Colonic mucosa (tissue), 4 donors: ENCODE results near the gene CCDC192. TPM values are rescaled to one million over a fixed set of nuclear protein-coding genes. Genes with fewer than 3 reads are reported as not detected.

Experiments
- DNase-seq: peaks from one replicate; pipeline ENCODE4 v3.0.0-alpha.2; 2020
- H3K27ac ChIP-seq: fragments of 200-600 bp; one replicate; pipeline ENCODE4 v1.8.0; 2021
- H3K27me3 ChIP-seq: fragments of 200-600 bp; one replicate; pipeline ENCODE4 v1.8.0; 2021
- H3K36me3 ChIP-seq: fragments of 200-600 bp; one replicate; pipeline ENCODE4 v1.8.0; 2021
- H3K4me1 ChIP-seq: fragments of 200-600 bp; one replicate; pipeline ENCODE4 v1.8.0; 2021; ENCODE audit warnings: mild to moderate bottlenecking
- H3K4me3 ChIP-seq: fragments of 200-600 bp; one replicate; pipeline ENCODE4 v1.8.0; 2021
- H3K9ac ChIP-seq, 2 donors: one replicate each; pipeline ENCODE4 v1.7.0; 2013; ENCODE audit warnings: control low read depth in 2 of 2, low read depth in 2 of 2, low read length in 2 of 2
- H3K9me3 ChIP-seq: fragments of 200-600 bp; one replicate; pipeline ENCODE4 v1.8.0; 2021
- intact Hi-C: fragments of 100-400 bp; cut with DNase I; formaldehyde crosslinking; loops from one replicate; pipeline ENCODE4 v1.14.1; 2022
- total RNA-seq, 2 donors: library from RNA; stranded (reverse); fragmentation: NEBNext Ultra II Directional in 1 of 2; extraction: Animal tissue kit (Norgen Biotek cat#: 25700) in 1 of 2; gene quantifications; one replicate each; pipeline ENCODE4 v1.2.1, GENCODE V29; 2021
- TF ChIP-seq, protein P1 (sequence below): fragments of 200-600 bp; IDR thresholded peaks from one replicate; pipeline ENCODE4 v1.8.0; 2022; ENCODE audit warnings: antibody characterized with exemption, mild to moderate bottlenecking
- donor health status: healthy.
- donor health status: DM: no; HTN: no; CAD: no.
- donor health status: DM: no; HTN: no; CAD: no.

CCDC192 gene
- total RNA-seq, 2 donors from 2014 or later = not detected

GRCh38 chr5:127694518-127695171 is 8.5 kb upstream of the CCDC192 start:
- Histone ChIP-seq H3K9ac (no peak overlapping the region), H3K4me3 (no peak overlapping the region), H3K9me3 (no peaks in the 10 kb centered on the region), H3K4me1 (no peaks in the 10 kb centered on the region), H3K36me3 (no peaks in the 10 kb centered on the region), H3K27ac (no peak overlapping the region), H3K27me3 (no peaks in the 10 kb centered on the region)
- DNase-seq = no peak
- intact Hi-C loops = no loop called here
- TF ChIP-seq, protein P1, sequence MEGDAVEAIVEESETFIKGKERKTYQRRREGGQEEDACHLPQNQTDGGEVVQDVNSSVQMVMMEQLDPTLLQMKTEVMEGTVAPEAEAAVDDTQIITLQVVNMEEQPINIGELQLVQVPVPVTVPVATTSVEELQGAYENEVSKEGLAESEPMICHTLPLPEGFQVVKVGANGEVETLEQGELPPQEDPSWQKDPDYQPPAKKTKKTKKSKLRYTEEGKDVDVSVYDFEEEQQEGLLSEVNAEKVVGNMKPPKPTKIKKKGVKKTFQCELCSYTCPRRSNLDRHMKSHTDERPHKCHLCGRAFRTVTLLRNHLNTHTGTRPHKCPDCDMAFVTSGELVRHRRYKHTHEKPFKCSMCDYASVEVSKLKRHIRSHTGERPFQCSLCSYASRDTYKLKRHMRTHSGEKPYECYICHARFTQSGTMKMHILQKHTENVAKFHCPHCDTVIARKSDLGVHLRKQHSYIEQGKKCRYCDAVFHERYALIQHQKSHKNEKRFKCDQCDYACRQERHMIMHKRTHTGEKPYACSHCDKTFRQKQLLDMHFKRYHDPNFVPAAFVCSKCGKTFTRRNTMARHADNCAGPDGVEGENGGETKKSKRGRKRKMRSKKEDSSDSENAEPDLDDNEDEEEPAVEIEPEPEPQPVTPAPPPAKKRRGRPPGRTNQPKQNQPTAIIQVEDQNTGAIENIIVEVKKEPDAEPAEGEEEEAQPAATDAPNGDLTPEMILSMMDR = no peak

- no peaks in the 10 kb centered on the region for H3K27me3 ChIP-seq
- no peak overlapping the region for H3K27ac ChIP-seq
- H3K4me1 ChIP-seq = no peaks in the 10 kb centered on the region
These were observed 7.8 kb upstream of the CCDC192 start for GRCh38 chr5:127695346-127695745.

GRCh38 chr5:127696683-127697082 is 6.5 kb upstream of the CCDC192 start:
- Histone ChIP-seq H3K36me3 (no peaks in the 10 kb centered on the region), H3K9ac (no peak overlapping the region), H3K4me3 (no peak overlapping the region), H3K27ac (no peak overlapping the region), H3K27me3 (no peaks in the 10 kb centered on the region), H3K9me3 (no peaks in the 10 kb centered on the region), H3K4me1 (no peaks in the 10 kb centered on the region)
- TF ChIP-seq, protein P1 = no peak
- intact Hi-C loops = no loop called here
- DNase-seq = no peak

More at GRCh38 chr5:127695346-127695745, 7.8 kb upstream of the CCDC192 start:
- TF ChIP-seq, protein P1 = no peak
- Histone ChIP-seq H3K4me3 (no peak overlapping the region), H3K36me3 (no peaks in the 10 kb centered on the region), H3K9me3 (no peaks in the 10 kb centered on the region), H3K9ac (no peak overlapping the region)
- intact Hi-C loops = no loop called here
- DNase-seq = no peak

- Histone ChIP-seq H3K27me3 (no peaks in the 10 kb centered on the region), H3K4me3 (no peak overlapping the region), H3K27ac (no peak overlapping the region), H3K9ac (no peak overlapping the region), H3K4me1 (no peaks in the 10 kb centered on the region), H3K9me3 (no peaks in the 10 kb centered on the region), H3K36me3 (no peaks in the 10 kb centered on the region)
- intact Hi-C loops = no loop called here
- TF ChIP-seq, protein P1 = no peak
- no peak for DNase-seq
These were observed 5.1 kb upstream of the CCDC192 start for GRCh38 chr5:127697894-127698600.

DNA sequence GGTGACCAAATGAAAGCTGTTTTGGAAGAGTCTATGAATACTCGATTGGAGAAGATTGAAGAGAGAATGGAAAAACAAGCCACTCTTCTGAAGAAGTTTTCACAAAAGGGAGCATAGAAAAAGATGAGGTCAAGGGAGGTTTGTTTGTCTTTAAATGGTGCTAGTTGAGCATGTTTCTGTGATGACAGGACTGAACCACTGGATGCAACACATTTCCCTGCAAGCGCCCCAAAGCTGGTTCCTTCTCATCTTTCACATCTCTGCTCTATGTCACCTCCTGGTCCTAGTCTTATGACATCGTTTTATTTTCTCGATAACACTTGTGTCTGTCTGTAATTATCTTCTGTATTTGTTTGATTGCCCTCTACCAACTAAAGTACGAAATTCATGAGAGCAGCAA is 3.8 kb upstream of the CCDC192 start:
- H3K36me3 ChIP-seq = no peaks in the 10 kb centered on the region
- no peak for DNase-seq
- intact Hi-C loops = no loop called here
- H3K4me3 ChIP-seq = no peak overlapping the region
- no peak overlapping the region for H3K27ac ChIP-seq
- H3K9me3 ChIP-seq = no peaks in the 10 kb centered on the region
- TF ChIP-seq, protein P1 = no peak
- no peak overlapping the region for H3K9ac ChIP-seq
- no peaks in the 10 kb centered on the region for H3K4me1 ChIP-seq
- no peaks in the 10 kb centered on the region for H3K27me3 ChIP-seq
